ENCODE data around the gene INVS. TPM values are rescaled to one million over a fixed set of nuclear protein-coding genes. Genes with fewer than 3 reads are reported as not detected.
A peak's percentile ranks its signal among the peaks of the same experiment; 100 is the strongest.

INVS gene
- total RNA-seq, 2 experiments from 2014 or later: 30.7 to 36.7 TPM

DNA sequence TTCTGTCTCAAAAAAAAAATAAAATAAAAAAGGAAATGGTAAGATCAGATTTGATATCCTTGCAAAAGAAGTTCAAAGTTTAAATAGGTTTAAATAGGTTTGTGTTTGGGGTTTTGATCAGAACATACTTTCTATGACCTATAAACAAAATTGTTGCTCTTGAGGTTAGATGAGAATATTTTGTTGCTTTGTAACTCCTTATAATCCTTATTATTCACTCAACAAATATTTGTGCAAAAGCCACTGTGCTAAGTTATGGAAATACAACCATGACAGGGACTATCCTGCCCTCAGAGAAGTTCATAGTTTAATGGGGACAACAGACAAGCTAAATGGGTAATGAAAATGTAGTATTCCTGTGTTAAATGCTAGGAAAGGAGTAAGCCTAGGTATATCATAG is 71.5 kb downstream of the INVS start:
- Histone ChIP-seq H2AFZ (ENCODE audit: low read length) (no peak overlapping the region), H3K4me2 (ENCODE audit: low read length) (no peak overlapping the region), H3K9me2 (ENCODE audit: insufficient read depth, low read length) (no peaks in the 10 kb centered on the region), H3K27ac (ENCODE audit: low read depth, low read length, poor library complexity, severe bottlenecking) (no peak overlapping the region), H3K9me3 (ENCODE audit: low read length) (no peaks in the 10 kb centered on the region; the same call in 1 of the 2 replicates), H3K4me1 (ENCODE audit: insufficient read depth, low read length, poor library complexity, severe bottlenecking) (no peaks in the 10 kb centered on the region), H3K79me2 (ENCODE audit: insufficient read depth, low read depth, low read length) (no peaks in the 10 kb centered on the region), H3K4me3 (ENCODE audit: low read depth, low read length, poor library complexity, severe bottlenecking) (no peak overlapping the region), H3K36me3 (ENCODE audit: insufficient read depth, low read length) (peaks cover 25% of the 10 kb centered on the region), H4K20me1 (ENCODE audit: insufficient read depth, low read length) (no peaks in the 10 kb centered on the region)
- no TSS peak for BruUV-seq (replicated peaks)
- ChIA-PET POLR2A (no interaction called here), CTCF (ENCODE audit: unreplicated experiment) (no interaction called here)
- no peak for DNase-seq (ENCODE audit: low spot score)
- intact Hi-C loops (cut with micrococcal nuclease; ENCODE audit: unreplicated experiment): no loop called here
- TF ChIP-seq, protein P1, sequence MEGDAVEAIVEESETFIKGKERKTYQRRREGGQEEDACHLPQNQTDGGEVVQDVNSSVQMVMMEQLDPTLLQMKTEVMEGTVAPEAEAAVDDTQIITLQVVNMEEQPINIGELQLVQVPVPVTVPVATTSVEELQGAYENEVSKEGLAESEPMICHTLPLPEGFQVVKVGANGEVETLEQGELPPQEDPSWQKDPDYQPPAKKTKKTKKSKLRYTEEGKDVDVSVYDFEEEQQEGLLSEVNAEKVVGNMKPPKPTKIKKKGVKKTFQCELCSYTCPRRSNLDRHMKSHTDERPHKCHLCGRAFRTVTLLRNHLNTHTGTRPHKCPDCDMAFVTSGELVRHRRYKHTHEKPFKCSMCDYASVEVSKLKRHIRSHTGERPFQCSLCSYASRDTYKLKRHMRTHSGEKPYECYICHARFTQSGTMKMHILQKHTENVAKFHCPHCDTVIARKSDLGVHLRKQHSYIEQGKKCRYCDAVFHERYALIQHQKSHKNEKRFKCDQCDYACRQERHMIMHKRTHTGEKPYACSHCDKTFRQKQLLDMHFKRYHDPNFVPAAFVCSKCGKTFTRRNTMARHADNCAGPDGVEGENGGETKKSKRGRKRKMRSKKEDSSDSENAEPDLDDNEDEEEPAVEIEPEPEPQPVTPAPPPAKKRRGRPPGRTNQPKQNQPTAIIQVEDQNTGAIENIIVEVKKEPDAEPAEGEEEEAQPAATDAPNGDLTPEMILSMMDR (conservative IDR thresholded peaks at IDR 0.05; ENCODE audit: low read length): no peak
- no peak for TF ChIP-seq EZH2phosphoT487 (IDR thresholded peaks at IDR 0.05; ENCODE audit: borderline replicate concordance, low read depth, low read length)

DNA sequence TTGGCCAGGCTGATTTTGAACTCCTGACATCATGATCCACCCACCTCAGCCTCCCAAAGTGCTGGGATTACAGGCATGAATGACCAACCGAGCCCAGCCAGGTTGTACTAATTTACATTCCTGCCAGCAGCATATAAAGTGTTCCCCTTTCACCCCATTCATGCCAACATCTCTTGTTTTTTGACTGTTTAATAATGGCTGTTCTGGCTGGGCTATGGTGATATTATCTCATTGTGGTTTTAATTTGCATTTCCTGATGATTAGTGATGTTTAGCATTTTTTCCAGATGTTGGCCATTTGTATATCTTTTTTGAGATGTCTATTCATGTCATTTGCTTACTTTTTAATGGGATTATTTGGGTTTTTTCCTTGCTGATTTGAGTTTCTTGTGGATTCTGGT is 87.3 kb downstream of the INVS start:
- BruUV-seq (replicated peaks): no TSS peak
- peaks cover 8% of the 10 kb centered on the region for H3K36me3 ChIP-seq (ENCODE audit: insufficient read depth, low read length)
- H3K27ac ChIP-seq (ENCODE audit: low read depth, low read length, poor library complexity, severe bottlenecking): no peak overlapping the region
- H4K20me1 ChIP-seq (ENCODE audit: insufficient read depth, low read length): no peaks in the 10 kb centered on the region
- H3K9me3 ChIP-seq (ENCODE audit: low read length): peaks cover 17% of the 10 kb centered on the region
- H3K4me1 ChIP-seq (ENCODE audit: insufficient read depth, low read length, poor library complexity, severe bottlenecking): no peaks in the 10 kb centered on the region
- no peak overlapping the region for H3K4me3 ChIP-seq (ENCODE audit: low read depth, low read length, poor library complexity, severe bottlenecking)
- TF ChIP-seq, protein P1 (conservative IDR thresholded peaks at IDR 0.05; ENCODE audit: low read length): no peak
- no peak for TF ChIP-seq EZH2phosphoT487 (IDR thresholded peaks at IDR 0.05; ENCODE audit: borderline replicate concordance, low read depth, low read length)
- ChIA-PET CTCF (ENCODE audit: unreplicated experiment) (no interaction called here), POLR2A (interaction anchor here (0.7 kb wide), 1 partner anchor 104 kb away, joined by 3 read pairs; no protein-coding TSS in a partner anchor)
- no peak overlapping the region for H3K4me2 ChIP-seq (ENCODE audit: low read length)
- H3K9me2 ChIP-seq (ENCODE audit: insufficient read depth, low read length): no peaks in the 10 kb centered on the region
- no peak overlapping the region for H2AFZ ChIP-seq (ENCODE audit: low read length)
- no peaks in the 10 kb centered on the region; the same call in 1 of the 2 replicates for H3K79me2 ChIP-seq (ENCODE audit: insufficient read depth, low read depth, low read length)
- intact Hi-C loops (cut with micrococcal nuclease; ENCODE audit: unreplicated experiment): no loop called here
- no peak for DNase-seq (ENCODE audit: low spot score)

DNA sequence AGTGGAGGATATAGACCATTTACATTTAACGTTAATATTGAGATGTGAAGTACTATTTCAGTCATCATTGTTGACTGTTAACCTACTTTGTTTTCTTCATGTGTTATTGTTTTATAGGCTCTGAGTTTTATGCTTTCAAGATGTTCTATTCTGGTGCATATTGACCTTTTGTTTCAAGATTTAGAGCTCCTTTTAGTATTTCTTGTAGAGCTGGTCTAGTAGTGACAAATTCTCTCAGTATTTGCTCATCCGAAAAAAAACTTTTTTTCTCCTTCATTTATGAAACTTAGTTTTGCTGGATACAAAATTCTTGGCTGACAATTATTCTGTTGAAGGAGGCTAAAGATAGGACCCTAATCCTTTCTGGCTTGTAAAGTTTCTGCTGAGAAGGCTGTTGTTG is 91.3 kb downstream of the INVS start:
- H3K4me1 ChIP-seq (ENCODE audit: insufficient read depth, low read length, poor library complexity, severe bottlenecking): no peaks in the 10 kb centered on the region
- H3K36me3 ChIP-seq (ENCODE audit: insufficient read depth, low read length): peaks cover 33% of the 10 kb centered on the region
- H3K9me2 ChIP-seq (ENCODE audit: insufficient read depth, low read length): no peaks in the 10 kb centered on the region
- TF ChIP-seq, protein P1 (conservative IDR thresholded peaks at IDR 0.05; ENCODE audit: low read length): no peak
- TF ChIP-seq EZH2phosphoT487 (IDR thresholded peaks at IDR 0.05; ENCODE audit: borderline replicate concordance, low read depth, low read length): no peak
- no peak overlapping the region for H3K27ac ChIP-seq (ENCODE audit: low read depth, low read length, poor library complexity, severe bottlenecking)
- H4K20me1 ChIP-seq (ENCODE audit: insufficient read depth, low read length): no peaks in the 10 kb centered on the region
- peaks cover 4% of the 10 kb centered on the region; the same call in 1 of the 2 replicates for H3K79me2 ChIP-seq (ENCODE audit: insufficient read depth, low read depth, low read length)
- POLR2A ChIA-PET: interaction anchor here (0.6 to 0.8 kb wide), 2 partner anchors 10 to 1025 kb away, joined by 3 read pairs; no protein-coding TSS in a partner anchor
- peaks cover 29% of the 10 kb centered on the region for H3K9me3 ChIP-seq (ENCODE audit: low read length)
- H2AFZ ChIP-seq (ENCODE audit: low read length): no peak overlapping the region
- peak; percentile 9 for DNase-seq (ENCODE audit: low spot score)
- BruUV-seq (replicated peaks): no TSS peak
- intact Hi-C loops (cut with micrococcal nuclease; ENCODE audit: unreplicated experiment): no loop called here
- no peak overlapping the region for H3K4me3 ChIP-seq (ENCODE audit: low read depth, low read length, poor library complexity, severe bottlenecking)
- CTCF ChIA-PET (ENCODE audit: unreplicated experiment): no interaction called here
- H3K4me2 ChIP-seq (ENCODE audit: low read length): no peak overlapping the region

All from OCI-LY7 (cell line).